ENCODE measurements around the gene MDP1. TPM values are rescaled to one million over a fixed set of nuclear protein-coding genes. Genes with fewer than 3 reads are reported as not detected.
A peak's percentile ranks its signal among the peaks of the same experiment; 100 is the strongest.

The MDP1 gene
- total and polyA plus RNA-seq, 2 of the 8 experiments (the other 6 are each of a cell fraction or from before 2014, with no cell fraction given) = 17.7 to 32.2 TPM

GRCh38 chr14:24188251-24189058 is 27.4 kb downstream of the MDP1 start, which contains the start of gene IPO4 (continued):
- TF ChIP-seq CEBPB (IDR thresholded peaks at IDR 0.05; ENCODE audit: low read depth, low read length) = 0 out of 2 replicates have a peak, but pooled peaks have one; percentile 1
- peak; percentile 24 to 37; a peak in 2 of 4 replicates for TF ChIP-seq RAD21 (IDR thresholded peaks at IDR 0.05 in 1 of 2, conservative IDR thresholded peaks at IDR 0.05 in 1 of 2; ENCODE audit: low read depth in 2 of 2, low read length in 2 of 2)
- TF ChIP-seq GTF2F1 (IDR thresholded peaks at IDR 0.05; ENCODE audit: borderline replicate concordance, low read depth, low read length) = 0 out of 2 replicates have a peak, but pooled peaks have one; percentile 61
- no peak for TF ChIP-seq CBX8 (IDR thresholded peaks at IDR 0.05; ENCODE audit: borderline replicate concordance, low read depth, low read length)
- TF ChIP-seq YY1 (IDR thresholded peaks at IDR 0.05; ENCODE audit: low read depth, low read length) = peak; percentile 80; the same call in 1 of the 2 replicates
- TF ChIP-seq EZH2 (IDR thresholded peaks at IDR 0.05; ENCODE audit: low read depth, low read length, severe bottlenecking) = no peak
- no peak for TF ChIP-seq BACH1 (IDR thresholded peaks at IDR 0.05; ENCODE audit: low read length)
- TF ChIP-seq NANOG (IDR thresholded peaks at IDR 0.05; ENCODE audit: insufficient read depth, low read depth, low read length, poor library complexity, severe bottlenecking) = peak; percentile 64
- no peak for TF ChIP-seq HDAC6 (IDR thresholded peaks at IDR 0.05; ENCODE audit: low read depth, low read length)
- peak; percentile 64 for TF ChIP-seq USF2 (IDR thresholded peaks at IDR 0.05; ENCODE audit: low read length)
- TF ChIP-seq CHD1 (IDR thresholded peaks at IDR 0.05; ENCODE audit: low read depth, low read length) = no peak
- TF ChIP-seq POU5F1 (IDR thresholded peaks at IDR 0.05; ENCODE audit: low read depth, low read length) = 0 out of 2 replicates have a peak, but pooled peaks have one; percentile 25
- peak; percentile 61; the same call in 1 of the 2 replicates for TF ChIP-seq BRCA1 (IDR thresholded peaks at IDR 0.05; ENCODE audit: low read depth, low read length)
- peak; percentile 74; the same call in 1 of the 2 replicates for TF ChIP-seq TCF12 (IDR thresholded peaks at IDR 0.05; ENCODE audit: low read depth, low read length)
- TF ChIP-seq PHF8 (conservative IDR thresholded peaks at IDR 0.05; ENCODE audit: low read depth, low read length) = peak; percentile 86
- TF ChIP-seq JUN (IDR thresholded peaks at IDR 0.05; ENCODE audit: low read depth, low read length) = 0 out of 2 replicates have a peak, but pooled peaks have one; percentile 24
- peak; percentile 99 to 100 for TF ChIP-seq SIN3A (conservative IDR thresholded peaks at IDR 0.05 in 1 of 2, IDR thresholded peaks at IDR 0.05 in 1 of 2; ENCODE audit: low read depth in 1 of 2, low read length in 2 of 2)
- peak; percentile 76; the same call in 1 of the 2 replicates for TF ChIP-seq CHD2 (IDR thresholded peaks at IDR 0.05; ENCODE audit: low read length)
- TF ChIP-seq BCL11A (IDR thresholded peaks at IDR 0.05; ENCODE audit: low read depth in 2 of 2, low read length in 2 of 2) = no peak
- no peak for TF ChIP-seq NRF1 (IDR thresholded peaks at IDR 0.05; ENCODE audit: low read depth, low read length)
- TF ChIP-seq SP4 (IDR thresholded peaks at IDR 0.05; ENCODE audit: low read length) = peak; percentile 87; the same call in 1 of the 2 replicates
- TF ChIP-seq EGR1 (IDR thresholded peaks at IDR 0.05; ENCODE audit: borderline replicate concordance, low read depth, low read length) = peak; percentile 74; the same call in 1 of the 2 replicates
- peak; percentile 53; the same call in 1 of the 2 replicates for TF ChIP-seq JUND (IDR thresholded peaks at IDR 0.05; ENCODE audit: low read length)

Data from H1 (cell line).